ENCODE measurements around the gene COTL1. TPM values are rescaled to one million over a fixed set of nuclear protein-coding genes. Genes with fewer than 3 reads are reported as not detected.

COTL1 gene
- total and polyA plus RNA-seq, 2 of the 13 experiments (the other 11 are each of a cell fraction or from before 2014, with no cell fraction given) = 8.7 to 16.9 TPM

DNA sequence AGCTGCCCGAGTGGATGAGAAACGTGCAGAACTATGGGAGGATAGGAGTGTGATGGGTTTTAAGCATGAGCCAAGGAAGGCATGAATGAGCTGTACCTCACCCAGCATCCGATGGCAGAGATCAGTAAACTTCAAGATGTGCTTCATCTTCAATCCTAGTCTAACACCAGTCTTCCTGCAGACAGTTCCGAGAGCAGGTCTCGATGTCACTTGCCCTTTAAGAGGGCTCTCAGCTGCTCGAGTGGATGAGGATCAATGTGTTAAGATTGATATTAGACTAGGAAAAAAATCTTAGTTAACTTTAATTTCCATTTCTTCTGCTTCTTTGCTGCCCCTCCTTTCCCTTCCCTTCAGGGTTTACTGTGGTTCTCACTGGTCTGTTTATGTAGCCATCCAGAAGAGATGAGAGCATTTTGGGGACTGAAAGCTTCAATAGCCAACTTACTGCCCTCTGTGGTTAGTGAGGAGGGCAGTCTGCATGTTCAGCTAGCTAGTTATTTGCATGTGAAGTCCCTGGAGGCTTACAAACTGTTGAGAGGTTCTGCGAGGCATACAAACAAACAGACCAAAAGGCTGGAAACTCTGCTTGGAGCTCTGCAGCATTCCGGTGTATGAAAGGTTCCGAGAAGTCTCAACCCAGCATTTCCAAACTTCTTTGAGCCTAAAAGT lies 45.7 kb upstream of the COTL1 start:
- H2AFZ ChIP-seq (ENCODE audit: low read length) = no peak overlapping the region
- no peaks in the 10 kb centered on the region for H3K9me3 ChIP-seq (ENCODE audit: low read length)
- ATAC-seq (no peak), DNase-seq (ENCODE audit: low spot score) (no peak), FAIRE-seq (no peak)
- no peak overlapping the region for H3K27ac ChIP-seq (ENCODE audit: extremely low read length, insufficient read depth, low read length)
- ChIA-PET CTCF (ENCODE audit: low intra/inter-chr PET ratio, low total read pairs) (no interaction called here), POLR2A (no interaction called here)
- in situ Hi-C loops (cut with HindIII; ENCODE audit: extremely low pct_ligation_motif_present, low pct_unique_long_range_greater_than_20kb) = no loop called here
- peaks cover 17 to 53% of the 10 kb centered on the region in 2 experiments for H3K36me3 ChIP-seq (replicated peaks in 1 of 2; ENCODE audit: control insufficient read depth in 1 of 2, insufficient read depth in 2 of 2, low read length in 2 of 2)
- BruUV-seq (replicated peaks) = no TSS peak
- H3K79me2 ChIP-seq (ENCODE audit: insufficient read depth, low read length) = no peaks in the 10 kb centered on the region
- H3K27me3 ChIP-seq (ENCODE audit: control insufficient read depth in 1 of 2, insufficient read depth in 2 of 2, low read length in 2 of 2) = no peaks in the 10 kb centered on the region
- no peak overlapping the region for H3K4me2 ChIP-seq (ENCODE audit: low read depth, low read length)
- no peaks in the 10 kb centered on the region for H4K20me1 ChIP-seq (ENCODE audit: insufficient read depth, low read length)
- no peaks in the 10 kb centered on the region for H3K4me1 ChIP-seq (ENCODE audit: insufficient read depth, low read length)
- H3K9ac ChIP-seq (ENCODE audit: insufficient read depth, low read depth, low read length) = no peak overlapping the region
- intact Hi-C loops (cut with micrococcal nuclease; ENCODE audit: unreplicated experiment) = no loop called here
- 93% methylated on average over 9 of the region's 9 CpGs for WGBS (ENCODE audit: low lambda C conversion rate)
- H3K4me3 ChIP-seq (replicated peaks in 1 of 3; ENCODE audit: insufficient read depth in 1 of 3, low read depth in 2 of 3, low read length in 3 of 3) = no peak overlapping the region
- no peak for TF ChIP-seq ZNF674 (CRISPR knock-in tag; IDR thresholded peaks at IDR 0.05; ENCODE audit: low read depth)
- TF ChIP-seq MYPOP (CRISPR knock-in tag; IDR thresholded peaks at IDR 0.05) = no peak
- TF ChIP-seq, protein P1, sequence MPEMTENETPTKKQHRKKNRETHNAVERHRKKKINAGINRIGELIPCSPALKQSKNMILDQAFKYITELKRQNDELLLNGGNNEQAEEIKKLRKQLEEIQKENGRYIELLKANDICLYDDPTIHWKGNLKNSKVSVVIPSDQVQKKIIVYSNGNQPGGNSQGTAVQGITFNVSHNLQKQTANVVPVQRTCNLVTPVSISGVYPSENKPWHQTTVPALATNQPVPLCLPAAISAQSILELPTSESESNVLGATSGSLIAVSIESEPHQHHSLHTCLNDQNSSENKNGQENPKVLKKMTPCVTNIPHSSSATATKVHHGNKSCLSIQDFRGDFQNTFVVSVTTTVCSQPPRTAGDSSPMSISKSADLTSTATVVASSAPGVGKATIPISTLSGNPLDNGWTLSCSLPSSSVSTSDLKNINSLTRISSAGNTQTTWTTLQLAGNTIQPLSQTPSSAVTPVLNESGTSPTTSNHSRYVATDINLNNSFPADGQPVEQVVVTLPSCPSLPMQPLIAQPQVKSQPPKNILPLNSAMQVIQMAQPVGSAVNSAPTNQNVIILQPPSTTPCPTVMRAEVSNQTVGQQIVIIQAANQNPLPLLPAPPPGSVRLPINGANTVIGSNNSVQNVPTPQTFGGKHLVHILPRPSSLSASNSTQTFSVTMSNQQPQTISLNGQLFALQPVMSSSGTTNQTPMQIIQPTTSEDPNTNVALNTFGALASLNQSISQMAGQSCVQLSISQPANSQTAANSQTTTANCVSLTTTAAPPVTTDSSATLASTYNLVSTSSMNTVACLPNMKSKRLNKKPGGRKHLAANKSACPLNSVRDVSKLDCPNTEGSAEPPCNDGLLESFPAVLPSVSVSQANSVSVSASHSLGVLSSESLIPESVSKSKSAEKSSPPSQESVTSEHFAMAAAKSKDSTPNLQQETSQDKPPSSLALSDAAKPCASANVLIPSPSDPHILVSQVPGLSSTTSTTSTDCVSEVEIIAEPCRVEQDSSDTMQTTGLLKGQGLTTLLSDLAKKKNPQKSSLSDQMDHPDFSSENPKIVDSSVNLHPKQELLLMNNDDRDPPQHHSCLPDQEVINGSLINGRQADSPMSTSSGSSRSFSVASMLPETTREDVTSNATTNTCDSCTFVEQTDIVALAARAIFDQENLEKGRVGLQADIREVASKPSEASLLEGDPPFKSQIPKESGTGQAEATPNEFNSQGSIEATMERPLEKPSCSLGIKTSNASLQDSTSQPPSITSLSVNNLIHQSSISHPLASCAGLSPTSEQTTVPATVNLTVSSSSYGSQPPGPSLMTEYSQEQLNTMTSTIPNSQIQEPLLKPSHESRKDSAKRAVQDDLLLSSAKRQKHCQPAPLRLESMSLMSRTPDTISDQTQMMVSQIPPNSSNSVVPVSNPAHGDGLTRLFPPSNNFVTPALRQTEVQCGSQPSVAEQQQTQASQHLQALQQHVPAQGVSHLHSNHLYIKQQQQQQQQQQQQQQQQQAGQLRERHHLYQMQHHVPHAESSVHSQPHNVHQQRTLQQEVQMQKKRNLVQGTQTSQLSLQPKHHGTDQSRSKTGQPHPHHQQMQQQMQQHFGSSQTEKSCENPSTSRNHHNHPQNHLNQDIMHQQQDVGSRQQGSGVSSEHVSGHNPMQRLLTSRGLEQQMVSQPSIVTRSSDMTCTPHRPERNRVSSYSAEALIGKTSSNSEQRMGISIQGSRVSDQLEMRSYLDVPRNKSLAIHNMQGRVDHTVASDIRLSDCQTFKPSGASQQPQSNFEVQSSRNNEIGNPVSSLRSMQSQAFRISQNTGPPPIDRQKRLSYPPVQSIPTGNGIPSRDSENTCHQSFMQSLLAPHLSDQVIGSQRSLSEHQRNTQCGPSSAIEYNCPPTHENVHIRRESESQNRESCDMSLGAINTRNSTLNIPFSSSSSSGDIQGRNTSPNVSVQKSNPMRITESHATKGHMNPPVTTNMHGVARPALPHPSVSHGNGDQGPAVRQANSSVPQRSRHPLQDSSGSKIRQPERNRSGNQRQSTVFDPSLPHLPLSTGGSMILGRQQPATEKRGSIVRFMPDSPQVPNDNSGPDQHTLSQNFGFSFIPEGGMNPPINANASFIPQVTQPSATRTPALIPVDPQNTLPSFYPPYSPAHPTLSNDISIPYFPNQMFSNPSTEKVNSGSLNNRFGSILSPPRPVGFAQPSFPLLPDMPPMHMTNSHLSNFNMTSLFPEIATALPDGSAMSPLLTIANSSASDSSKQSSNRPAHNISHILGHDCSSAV (CRISPR knock-in tag; IDR thresholded peaks at IDR 0.05; ENCODE audit: borderline replicate concordance) = no peak
- TF ChIP-seq ZFY (CRISPR knock-in tag; IDR thresholded peaks at IDR 0.05) = no peak
- TF ChIP-seq, protein P2, sequence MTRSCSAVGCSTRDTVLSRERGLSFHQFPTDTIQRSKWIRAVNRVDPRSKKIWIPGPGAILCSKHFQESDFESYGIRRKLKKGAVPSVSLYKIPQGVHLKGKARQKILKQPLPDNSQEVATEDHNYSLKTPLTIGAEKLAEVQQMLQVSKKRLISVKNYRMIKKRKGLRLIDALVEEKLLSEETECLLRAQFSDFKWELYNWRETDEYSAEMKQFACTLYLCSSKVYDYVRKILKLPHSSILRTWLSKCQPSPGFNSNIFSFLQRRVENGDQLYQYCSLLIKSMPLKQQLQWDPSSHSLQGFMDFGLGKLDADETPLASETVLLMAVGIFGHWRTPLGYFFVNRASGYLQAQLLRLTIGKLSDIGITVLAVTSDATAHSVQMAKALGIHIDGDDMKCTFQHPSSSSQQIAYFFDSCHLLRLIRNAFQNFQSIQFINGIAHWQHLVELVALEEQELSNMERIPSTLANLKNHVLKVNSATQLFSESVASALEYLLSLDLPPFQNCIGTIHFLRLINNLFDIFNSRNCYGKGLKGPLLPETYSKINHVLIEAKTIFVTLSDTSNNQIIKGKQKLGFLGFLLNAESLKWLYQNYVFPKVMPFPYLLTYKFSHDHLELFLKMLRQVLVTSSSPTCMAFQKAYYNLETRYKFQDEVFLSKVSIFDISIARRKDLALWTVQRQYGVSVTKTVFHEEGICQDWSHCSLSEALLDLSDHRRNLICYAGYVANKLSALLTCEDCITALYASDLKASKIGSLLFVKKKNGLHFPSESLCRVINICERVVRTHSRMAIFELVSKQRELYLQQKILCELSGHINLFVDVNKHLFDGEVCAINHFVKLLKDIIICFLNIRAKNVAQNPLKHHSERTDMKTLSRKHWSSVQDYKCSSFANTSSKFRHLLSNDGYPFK (CRISPR knock-in tag; IDR thresholded peaks at IDR 0.05; ENCODE audit: borderline replicate concordance) = no peak
- no peak for TF ChIP-seq EZH2 (conservative IDR thresholded peaks at IDR 0.05; ENCODE audit: low read depth, low read length)
- TF ChIP-seq RORA (CRISPR knock-in tag; IDR thresholded peaks at IDR 0.05) = no peak
- TF ChIP-seq ZNF33B (CRISPR knock-in tag; IDR thresholded peaks at IDR 0.05) = no peak
- no peak for TF ChIP-seq ZNF280B (CRISPR knock-in tag; IDR thresholded peaks at IDR 0.05; ENCODE audit: borderline replicate concordance)
- no peak for TF ChIP-seq FOXP1 (IDR thresholded peaks at IDR 0.05)
- TF ChIP-seq FOXP1 (CRISPR knock-in tag; IDR thresholded peaks at IDR 0.05) = no peak
